ENCODE data around the gene GALNT10. TPM values are rescaled to one million over a fixed set of nuclear protein-coding genes. Genes with fewer than 3 reads are reported as not detected.
A peak's percentile ranks its signal among the peaks of the same experiment; 100 is the strongest.

The GALNT10 gene
- polyA plus RNA-seq, 2 of the 4 experiments (the other 2 are of a cell fraction): 110 to 156 TPM

DNA sequence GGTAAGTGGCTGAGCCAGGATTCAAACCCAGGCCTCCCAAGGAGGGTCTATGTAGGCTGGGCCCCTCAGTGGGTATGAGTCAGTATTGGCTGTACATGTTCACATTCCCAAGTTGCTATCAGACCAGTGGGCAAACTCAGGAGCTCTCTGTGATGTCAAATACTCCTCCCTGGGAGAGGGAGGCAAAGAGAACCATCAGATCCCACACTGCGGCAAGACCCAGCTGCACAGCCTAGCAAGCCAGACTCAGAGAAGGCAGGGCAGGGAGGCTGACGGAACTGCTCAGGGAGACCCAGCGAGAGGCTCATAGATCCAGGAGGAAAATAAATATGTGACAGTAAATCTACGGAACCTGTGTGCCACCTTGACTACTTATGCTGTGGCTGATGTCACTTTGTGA lies 212.7 kb downstream of the GALNT10 start:
- H3K27ac ChIP-seq: peak overlapping the region in 1 of 2 experiments; percentile 31; a peak in 1 of 6 replicates
- DNase-seq (ENCODE audit: low read depth in 1 of 2, low spot score in 1 of 2) (no peak), FAIRE-seq (no peak), ATAC-seq (no peak)
- H3K9me3 ChIP-seq: no peaks in the 10 kb centered on the region
- CTCF ChIA-PET: interaction anchor here (1.2 to 5.1 kb wide), 8 partner anchors 17 to 331 kb away, joined by 4 to 107 read pairs (median 22); partner anchors contain the start of gene GALNT10
- H3K4me3 ChIP-seq: no peak overlapping the region
- TF ChIP-seq ESRRA (IDR thresholded peaks at IDR 0.05; ENCODE audit: borderline replicate concordance, low read length): no peak
- no peak for TF ChIP-seq RNF2 (IDR thresholded peaks at IDR 0.05; ENCODE audit: borderline replicate concordance, low read depth)
- TF ChIP-seq POLR2A (IDR thresholded peaks at IDR 0.05; ENCODE audit: low read length): no peak
- no peak for TF ChIP-seq SMC3 (IDR thresholded peaks at IDR 0.05)
- no peak for TF ChIP-seq RARB (CRISPR knock-in tag; IDR thresholded peaks at IDR 0.05)
- no peak for TF ChIP-seq JUN (IDR thresholded peaks at IDR 0.05)
- no peak for TF ChIP-seq EP300 (IDR thresholded peaks at IDR 0.05)
- TF ChIP-seq ZSCAN20 (CRISPR knock-in tag; IDR thresholded peaks at IDR 0.05): no peak
- no peak for TF ChIP-seq HEYL (CRISPR knock-in tag; IDR thresholded peaks at IDR 0.05)
- TF ChIP-seq KDM1A (IDR thresholded peaks at IDR 0.05; ENCODE audit: low read depth): no peak
- TF ChIP-seq FOXS1 (CRISPR knock-in tag; IDR thresholded peaks at IDR 0.05): no peak
- TF ChIP-seq MAX (IDR thresholded peaks at IDR 0.05): no peak
- TF ChIP-seq RCOR1 (IDR thresholded peaks at IDR 0.05; ENCODE audit: low read depth, low read length): no peak
- TF ChIP-seq ZFP36 (IDR thresholded peaks at IDR 0.05; ENCODE audit: borderline replicate concordance, partially characterized antibody): no peak
- no peak for TF ChIP-seq TFCP2L1 (CRISPR knock-in tag; IDR thresholded peaks at IDR 0.05)
- TF ChIP-seq HOXB13 (CRISPR knock-in tag; IDR thresholded peaks at IDR 0.05; ENCODE audit: low read depth): no peak
- no peak for TF ChIP-seq JUNB (IDR thresholded peaks at IDR 0.05)
- no peak for TF ChIP-seq RAD21 (conservative IDR thresholded peaks at IDR 0.05 in 1 of 2, IDR thresholded peaks at IDR 0.05 in 1 of 2)
- TF ChIP-seq HDAC2 (IDR thresholded peaks at IDR 0.05): no peak
- WGBS (ENCODE audit: missing lambda C conversion rate): 93% methylated on average over 4 of the region's 4 CpGs
- H3K4me1 ChIP-seq: peaks cover 16% of the 10 kb centered on the region
- POLR2A ChIA-PET: no interaction called here
- H3K4me2 ChIP-seq: no peak overlapping the region

- FAIRE-seq (no peak), ATAC-seq (peak; percentile 7 to 9; a peak in 4 of 6 replicates), DNase-seq (ENCODE audit: low read depth in 1 of 2, low spot score in 1 of 2) (no peak)
- Histone ChIP-seq H3K4me3 (no peak overlapping the region), H3K9me3 (no peaks in the 10 kb centered on the region), H3K4me2 (no peak overlapping the region), H3K4me1 (peaks cover 16% of the 10 kb centered on the region), H3K27ac (peak overlapping the region in 1 of 2 experiments; percentile 87; a peak in 3 of 6 replicates)
- ChIA-PET POLR2A (interaction anchor here (2.8 kb wide), 1 partner anchor 213 kb away, joined by 18 read pairs; the partner anchor contains the start of gene GALNT10), CTCF (interaction anchor here (0.9 to 5.1 kb wide), 26 partner anchors 11 to 429 kb away, joined by 3 to 107 read pairs (median 8); partner anchors contain the start of gene GALNT10)
- TF ChIP-seq ZFP36 (IDR thresholded peaks at IDR 0.05; ENCODE audit: borderline replicate concordance, partially characterized antibody) (no peak), EHF (CRISPR knock-in tag; IDR thresholded peaks at IDR 0.05) (no peak), KDM1A (IDR thresholded peaks at IDR 0.05; ENCODE audit: low read depth) (no peak), CBX2 (IDR thresholded peaks at IDR 0.05; ENCODE audit: borderline replicate concordance, low read depth) (no peak), ZC3H11A (IDR thresholded peaks at IDR 0.05) (no peak), ELK1 (IDR thresholded peaks at IDR 0.05; ENCODE audit: low read depth, low read length) (no peak), TP53 (CRISPR knock-in tag; IDR thresholded peaks at IDR 0.05) (no peak), ZSCAN20 (CRISPR knock-in tag; IDR thresholded peaks at IDR 0.05) (no peak), JUNB (IDR thresholded peaks at IDR 0.05) (no peak), NPAS2 (CRISPR knock-in tag; IDR thresholded peaks at IDR 0.05; ENCODE audit: borderline replicate concordance) (no peak), CHD2 (IDR thresholded peaks at IDR 0.05; ENCODE audit: low read length, partially characterized antibody) (no peak), EHMT2 (IDR thresholded peaks at IDR 0.05; ENCODE audit: low read depth) (no peak), BHLHE40 (IDR thresholded peaks at IDR 0.05; ENCODE audit: low read depth, low read length) (no peak), HDAC2 (IDR thresholded peaks at IDR 0.05) (no peak), PHF8 (IDR thresholded peaks at IDR 0.05; ENCODE audit: borderline replicate concordance, low read depth) (no peak), POLR2AphosphoS2 (conservative IDR thresholded peaks at IDR 0.05; ENCODE audit: low read length) (no peak)
- TF ChIP-seq, protein P1, sequence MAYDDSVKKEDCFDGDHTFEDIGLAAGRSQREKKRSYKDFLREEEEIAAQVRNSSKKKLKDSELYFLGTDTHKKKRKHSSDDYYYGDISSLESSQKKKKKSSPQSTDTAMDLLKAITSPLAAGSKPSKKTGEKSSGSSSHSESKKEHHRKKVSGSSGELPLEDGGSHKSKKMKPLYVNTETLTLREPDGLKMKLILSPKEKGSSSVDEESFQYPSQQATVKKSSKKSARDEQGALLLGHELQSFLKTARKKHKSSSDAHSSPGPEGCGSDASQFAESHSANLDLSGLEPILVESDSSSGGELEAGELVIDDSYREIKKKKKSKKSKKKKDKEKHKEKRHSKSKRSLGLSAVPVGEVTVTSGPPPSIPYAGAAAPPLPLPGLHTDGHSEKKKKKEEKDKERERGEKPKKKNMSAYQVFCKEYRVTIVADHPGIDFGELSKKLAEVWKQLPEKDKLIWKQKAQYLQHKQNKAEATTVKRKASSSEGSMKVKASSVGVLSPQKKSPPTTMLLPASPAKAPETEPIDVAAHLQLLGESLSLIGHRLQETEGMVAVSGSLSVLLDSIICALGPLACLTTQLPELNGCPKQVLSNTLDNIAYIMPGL (CRISPR knock-in tag; IDR thresholded peaks at IDR 0.05; ENCODE audit: borderline replicate concordance): no peak
- TF ChIP-seq, protein P2, sequence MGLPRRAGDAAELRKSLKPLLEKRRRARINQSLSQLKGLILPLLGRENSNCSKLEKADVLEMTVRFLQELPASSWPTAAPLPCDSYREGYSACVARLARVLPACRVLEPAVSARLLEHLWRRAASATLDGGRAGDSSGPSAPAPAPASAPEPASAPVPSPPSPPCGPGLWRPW (IDR thresholded peaks at IDR 0.05): no peak
- 87% methylated on average over 7 of the region's 8 CpGs for WGBS (ENCODE audit: missing lambda C conversion rate)
Observed at GRCh38 chr5:154403776-154404387, 213.3 kb downstream of the GALNT10 start.
